SU-DHL-6 (cell line): ENCODE measurements around the gene LEFTY1.

Experiments
- EZH2phosphoT487 ChIP-seq: fragments of 200-600 bp; sonication (generic), shearing (Covaris generic); conservative IDR thresholded peaks from 2 replicates; pipeline ENCODE4 v1.6.1; 2018; ENCODE audit warnings: mild to moderate bottlenecking, antibody characterized with exemption, low read length, moderate library complexity, mixed read lengths
- TF ChIP-seq, protein P1 (sequence below): fragments of 200-600 bp; sonication (generic); IDR thresholded peaks from one replicate; pipeline ENCODE4 v1.5.1; 2017; ENCODE audit warnings: antibody characterized with exemption, mild to moderate bottlenecking, low read length, moderate library complexity; ENCODE audit not compliant: insufficient read depth, poor library complexity, severe bottlenecking

DNA sequence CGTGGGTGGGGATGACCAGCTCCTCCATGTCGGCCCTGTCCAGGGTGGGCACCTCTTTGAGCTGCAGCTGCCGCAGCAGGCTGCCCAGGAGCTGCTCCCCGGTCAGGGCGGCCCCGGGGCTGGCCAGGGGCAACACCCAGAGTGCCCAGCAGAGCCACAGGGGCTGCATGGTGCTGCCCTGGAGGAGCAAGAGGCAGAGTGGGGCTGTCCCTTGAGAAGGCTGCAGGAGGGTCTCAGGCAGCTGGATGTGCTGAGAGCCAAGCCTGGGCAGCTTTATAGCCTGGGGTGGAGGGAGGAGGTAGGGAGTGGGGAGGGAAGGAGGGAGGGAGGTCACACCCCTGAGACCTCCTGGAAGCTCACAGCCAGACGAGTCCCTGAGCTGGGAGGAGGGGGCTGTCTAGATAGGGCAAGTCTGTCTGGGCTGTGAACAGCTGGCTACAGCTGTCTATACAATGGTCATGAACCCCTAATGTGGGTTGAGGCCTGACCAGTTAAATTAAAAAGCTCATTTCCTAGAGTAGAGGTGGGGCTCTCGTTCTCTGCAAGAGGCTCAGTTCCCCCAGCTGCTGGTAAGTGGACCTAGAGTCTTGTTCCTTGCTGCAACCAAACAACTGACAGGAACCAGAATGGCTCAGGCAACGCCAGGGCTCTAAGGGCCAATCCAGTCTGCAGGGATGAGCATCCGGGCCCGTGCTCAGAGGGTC is at the start of gene LEFTY1:
- TF ChIP-seq, protein P1, sequence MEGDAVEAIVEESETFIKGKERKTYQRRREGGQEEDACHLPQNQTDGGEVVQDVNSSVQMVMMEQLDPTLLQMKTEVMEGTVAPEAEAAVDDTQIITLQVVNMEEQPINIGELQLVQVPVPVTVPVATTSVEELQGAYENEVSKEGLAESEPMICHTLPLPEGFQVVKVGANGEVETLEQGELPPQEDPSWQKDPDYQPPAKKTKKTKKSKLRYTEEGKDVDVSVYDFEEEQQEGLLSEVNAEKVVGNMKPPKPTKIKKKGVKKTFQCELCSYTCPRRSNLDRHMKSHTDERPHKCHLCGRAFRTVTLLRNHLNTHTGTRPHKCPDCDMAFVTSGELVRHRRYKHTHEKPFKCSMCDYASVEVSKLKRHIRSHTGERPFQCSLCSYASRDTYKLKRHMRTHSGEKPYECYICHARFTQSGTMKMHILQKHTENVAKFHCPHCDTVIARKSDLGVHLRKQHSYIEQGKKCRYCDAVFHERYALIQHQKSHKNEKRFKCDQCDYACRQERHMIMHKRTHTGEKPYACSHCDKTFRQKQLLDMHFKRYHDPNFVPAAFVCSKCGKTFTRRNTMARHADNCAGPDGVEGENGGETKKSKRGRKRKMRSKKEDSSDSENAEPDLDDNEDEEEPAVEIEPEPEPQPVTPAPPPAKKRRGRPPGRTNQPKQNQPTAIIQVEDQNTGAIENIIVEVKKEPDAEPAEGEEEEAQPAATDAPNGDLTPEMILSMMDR = no peak
- no peak for TF ChIP-seq EZH2phosphoT487
